Stimulated activated naive B cell treated with anti-CD40 and anti-IgM and Interleukin-4, amounts not matched to agents 10 μg/mL and 1 μg/mL and 100 μg/mL, for 72 hours (primary cell): ENCODE data around the gene CAMTA1.

Experiments
- ATAC-seq, 2 donors: fragments of 150-1000 bp; cut with Tn5 transposase; replicated peaks; 2 replicates each; pipeline ENCODE4 v1.10.0; 2021; ENCODE audit warnings: moderate library complexity in 1 of 2
- DNase-seq: peaks from one replicate; pipeline ENCODE4 v3.0.0; 2021
- H3K27ac Mint-ChIP-seq: one replicate; pipeline ENCODE4 v1.8.0; 2022; ENCODE audit warnings: mild to moderate bottlenecking, mixed read lengths
- H3K27me3 Mint-ChIP-seq, 2 donors: one replicate each; pipeline ENCODE4 v1.8.0; 2022; ENCODE audit warnings: mixed read lengths in 2 of 2
- H3K36me3 Mint-ChIP-seq, 2 donors: one replicate each; pipeline ENCODE4 v1.8.0; 2022; ENCODE audit warnings: mixed read lengths in 2 of 2, mild to moderate bottlenecking in 1 of 2
- H3K4me1 Mint-ChIP-seq, 2 donors: one replicate each; pipeline ENCODE4 v1.8.0; 2022; ENCODE audit warnings: mixed read lengths in 2 of 2, mild to moderate bottlenecking in 1 of 2
- H3K4me3 Mint-ChIP-seq, 2 donors: one replicate each; pipeline ENCODE4 v1.8.0; 2022; ENCODE audit warnings: mild to moderate bottlenecking in 2 of 2, mixed read lengths in 2 of 2, moderate library complexity in 1 of 2
- H3K9me3 Mint-ChIP-seq, 2 donors: one replicate each; pipeline ENCODE4 v1.8.0; 2022; ENCODE audit warnings: mixed read lengths in 2 of 2, mild to moderate bottlenecking in 1 of 2

CAMTA1 gene

DNA sequence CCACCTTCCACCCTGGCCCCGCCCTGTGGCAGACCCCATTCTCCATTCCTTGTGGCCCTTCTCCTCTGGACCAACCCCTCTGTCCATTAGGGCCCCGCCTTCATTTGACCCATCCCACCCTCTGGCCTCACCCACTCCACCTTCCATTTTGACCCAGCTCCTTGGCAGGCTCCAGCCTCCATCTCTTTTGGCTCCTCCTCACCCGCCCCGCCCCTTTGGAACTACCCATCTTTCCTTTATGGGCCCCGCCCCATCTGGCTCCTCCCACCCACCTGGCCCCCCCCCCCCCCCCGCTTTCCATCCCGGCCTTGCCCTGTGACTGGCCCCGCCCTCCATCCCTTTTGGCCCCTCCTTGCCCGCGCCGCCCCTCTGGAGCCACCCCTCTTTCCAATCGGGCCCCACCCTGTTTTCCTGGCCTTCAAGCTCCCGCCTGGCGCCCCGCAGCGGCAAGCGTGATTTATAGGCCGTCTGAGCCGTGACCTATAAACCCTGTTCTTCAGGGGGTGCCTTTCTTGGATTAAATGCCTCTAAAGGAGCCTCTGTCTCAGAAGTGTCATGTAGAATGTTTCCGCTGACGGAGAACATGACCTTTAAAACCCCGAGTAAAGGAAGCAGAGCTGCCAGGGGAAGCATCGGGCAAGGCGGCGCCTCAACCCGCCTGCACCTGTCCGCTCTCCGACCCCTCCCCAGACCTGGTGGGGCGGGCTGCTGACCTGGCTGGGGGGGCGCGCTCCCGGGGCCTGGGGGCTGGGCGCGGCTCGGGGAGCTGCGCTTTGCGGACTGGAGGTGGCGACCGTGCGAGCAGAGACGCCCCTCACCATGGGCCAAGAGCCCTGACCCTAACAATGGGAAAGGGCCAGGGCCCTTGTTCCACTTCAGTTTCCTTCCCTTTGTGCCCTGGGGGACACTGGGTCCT lies 178.0 kb downstream of the CAMTA1 start:
- peaks cover 0 to 4% of the 10 kb centered on the region in 2 donors for H3K9me3 Mint-ChIP-seq
- H3K4me1 Mint-ChIP-seq: peaks cover 19 to 40% of the 10 kb centered on the region in 2 donors
- H3K27ac Mint-ChIP-seq: peak overlapping the region; percentile 87
- peaks cover 2 to 7% of the 10 kb centered on the region in 2 donors for H3K36me3 Mint-ChIP-seq
- ATAC-seq (peak; percentile 71 to 72), DNase-seq (peak; percentile 71)
- H3K27me3 Mint-ChIP-seq: peaks cover 73 to 90% of the 10 kb centered on the region in 2 donors
- peak overlapping the region; percentile 79 to 94 for H3K4me3 Mint-ChIP-seq

DNA sequence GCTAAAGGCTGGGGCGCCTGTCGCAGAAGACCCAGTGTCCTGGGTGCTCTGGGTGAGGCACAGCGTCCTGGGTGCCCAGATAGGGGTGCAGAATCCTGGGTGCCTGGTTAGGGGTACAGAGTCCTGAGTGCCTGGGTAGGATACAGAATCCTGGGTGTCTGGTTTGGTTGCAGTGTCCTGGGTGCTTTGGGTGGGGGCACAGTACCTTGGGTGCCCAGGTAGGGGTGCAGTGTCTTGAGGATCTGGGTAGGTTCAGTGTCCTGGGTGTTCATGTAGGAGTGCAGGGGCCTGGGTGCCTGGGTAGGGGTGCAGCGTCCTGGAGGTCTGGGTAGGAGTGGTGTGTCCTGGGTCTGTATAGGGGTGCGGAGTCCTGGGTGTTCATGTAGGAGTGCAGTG lies 178.7 kb downstream of the CAMTA1 start:
- Mint-ChIP-seq H3K9me3 (peaks cover 0 to 4% of the 10 kb centered on the region in 2 donors), H3K4me1 (peaks cover 21 to 47% of the 10 kb centered on the region in 2 donors), H3K27me3 (peaks cover 80 to 96% of the 10 kb centered on the region in 2 donors), H3K27ac (no peak overlapping the region), H3K36me3 (peaks cover 2 to 7% of the 10 kb centered on the region in 2 donors), H3K4me3 (peak overlapping the region; percentile 17 to 94)
- DNase-seq: no peak
- ATAC-seq: no peak

DNA sequence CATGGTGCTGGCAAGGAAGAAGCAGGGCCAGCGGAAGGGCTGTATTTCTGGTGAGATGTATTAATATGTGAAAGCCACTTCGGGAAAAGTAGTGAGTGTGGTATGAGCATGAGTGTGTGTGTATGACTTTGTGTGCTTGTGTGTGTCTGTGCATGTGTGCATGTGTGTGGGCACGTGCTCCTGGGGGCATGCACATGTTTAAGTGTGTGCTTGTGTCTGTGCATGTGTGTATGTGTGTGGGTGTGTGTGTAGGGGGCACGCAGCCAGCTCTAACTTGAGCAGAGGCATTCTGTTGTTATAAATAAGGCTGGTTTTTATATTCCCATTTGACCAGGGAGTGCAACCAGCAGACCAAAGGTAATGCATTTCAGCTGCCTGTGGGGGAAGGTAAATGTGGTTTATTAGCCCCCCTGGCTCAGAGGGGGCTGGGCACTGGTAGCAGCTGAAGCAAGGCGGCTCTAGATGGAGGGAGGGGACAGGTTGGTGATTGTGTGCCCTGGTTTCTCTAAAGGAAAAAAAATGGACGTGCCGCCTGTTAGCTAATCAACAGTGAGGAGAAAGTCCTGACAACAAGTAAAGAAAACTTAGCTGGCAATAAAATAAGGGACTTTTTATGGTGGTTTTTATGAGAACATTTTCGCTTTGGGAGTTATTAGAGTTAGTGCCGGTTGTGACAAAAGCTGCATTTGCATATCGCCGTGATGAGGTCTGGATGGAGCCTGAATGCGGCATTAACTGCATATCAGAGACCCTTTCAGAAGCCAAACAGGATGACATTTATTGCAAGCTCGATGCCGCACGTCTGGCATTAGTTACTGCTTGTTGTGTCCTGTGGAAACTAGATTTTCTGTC lies 180.1 kb downstream of the CAMTA1 start:
- Mint-ChIP-seq H3K27me3 (peaks cover 86 to 93% of the 10 kb centered on the region in 2 donors), H3K36me3 (peaks cover 2 to 7% of the 10 kb centered on the region in 2 donors), H3K27ac (no peak overlapping the region), H3K4me1 (peaks cover 25 to 50% of the 10 kb centered on the region in 2 donors), H3K9me3 (peaks cover 0 to 4% of the 10 kb centered on the region in 2 donors), H3K4me3 (no peak overlapping the region)
- ATAC-seq: no peak
- no peak for DNase-seq

DNA sequence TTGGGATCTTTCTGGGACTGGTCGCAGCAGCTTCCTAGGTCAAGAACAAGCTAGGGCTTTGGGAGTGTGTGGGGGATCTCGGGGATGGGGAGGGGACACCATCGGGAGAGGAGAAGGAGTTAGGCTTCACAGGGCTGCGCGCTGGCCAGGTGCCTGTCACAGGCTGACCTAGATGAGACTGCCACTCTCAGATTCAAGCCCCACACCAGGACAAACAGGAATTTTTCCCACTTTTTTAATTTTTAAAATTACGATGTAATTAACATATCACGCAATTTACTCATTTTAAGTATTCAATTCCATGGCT lies 180.6 kb downstream of the CAMTA1 start:
- Mint-ChIP-seq H3K36me3 (peaks cover 2 to 7% of the 10 kb centered on the region in 2 donors), H3K9me3 (peaks cover 0 to 4% of the 10 kb centered on the region in 2 donors), H3K27ac (no peak overlapping the region), H3K4me1 (peaks cover 25 to 50% of the 10 kb centered on the region in 2 donors), H3K4me3 (no peak overlapping the region), H3K27me3 (peaks cover 83 to 89% of the 10 kb centered on the region in 2 donors)
- no peak for DNase-seq
- ATAC-seq: no peak

DNA sequence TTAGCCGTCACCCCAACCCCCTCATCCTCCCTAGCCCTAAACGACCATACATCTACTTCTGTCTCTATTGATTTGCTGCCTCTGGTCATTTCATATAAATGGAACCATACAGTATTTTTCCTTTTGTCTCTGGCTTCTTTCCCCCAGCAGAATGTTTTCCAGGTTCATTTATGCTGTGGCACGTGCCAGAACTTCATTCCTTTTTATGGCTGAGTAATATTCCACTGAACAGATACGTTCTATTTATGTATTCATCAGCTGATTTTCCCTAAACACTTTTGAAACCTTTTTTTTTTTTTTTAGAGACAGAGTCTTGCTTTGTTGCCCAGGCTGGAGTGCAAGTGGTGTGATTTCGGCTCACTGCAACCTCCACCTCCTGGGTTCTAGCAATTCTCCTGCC lies 181.1 kb downstream of the CAMTA1 start:
- H3K9me3 Mint-ChIP-seq: peaks cover 0 to 4% of the 10 kb centered on the region in 2 donors
- ATAC-seq (no peak), DNase-seq (no peak)
- H3K4me3 Mint-ChIP-seq: no peak overlapping the region
- H3K4me1 Mint-ChIP-seq: peaks cover 25 to 50% of the 10 kb centered on the region in 2 donors
- peaks cover 79 to 84% of the 10 kb centered on the region in 2 donors for H3K27me3 Mint-ChIP-seq
- H3K36me3 Mint-ChIP-seq: peaks cover 2 to 7% of the 10 kb centered on the region in 2 donors
- H3K27ac Mint-ChIP-seq: no peak overlapping the region

DNA sequence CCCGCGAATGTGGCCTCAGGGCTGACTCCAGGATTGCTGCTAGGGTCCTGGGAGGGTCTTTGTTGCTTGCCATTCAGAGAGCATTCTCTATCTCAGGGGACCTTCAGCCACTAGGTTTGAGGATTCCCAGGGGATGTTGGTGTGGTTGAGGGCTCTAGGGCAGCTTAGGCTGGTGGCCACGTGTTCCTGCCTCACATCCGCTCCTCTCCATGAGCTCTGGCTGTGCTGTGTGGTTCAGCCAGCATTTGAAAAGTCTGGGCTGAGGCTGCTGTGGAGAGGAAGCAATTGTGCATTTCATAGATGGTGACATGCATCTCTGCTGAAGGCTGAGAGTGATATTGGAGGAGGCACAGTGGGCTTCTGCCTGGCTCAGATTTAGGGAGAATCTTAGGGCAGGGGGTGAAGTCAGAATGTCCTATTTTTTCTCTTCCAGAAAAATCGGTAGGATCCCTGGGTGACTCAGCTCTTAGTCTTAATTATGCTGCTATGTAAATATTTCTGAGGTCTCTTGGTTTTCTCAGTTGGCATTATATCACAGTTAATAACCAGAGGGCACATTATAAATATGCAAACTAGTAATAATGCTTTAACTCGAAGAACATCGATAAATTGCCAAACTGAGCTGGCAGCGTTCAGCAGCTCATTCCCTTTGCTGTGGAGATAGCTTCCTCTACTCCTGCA lies 182.3 kb downstream of the CAMTA1 start:
- H3K27me3 Mint-ChIP-seq: peaks cover 74 to 76% of the 10 kb centered on the region in 2 donors
- ATAC-seq (peak; percentile 30 to 36), DNase-seq (peak; percentile 18)
- no peak overlapping the region for H3K27ac Mint-ChIP-seq
- peaks cover 24 to 41% of the 10 kb centered on the region in 2 donors for H3K4me1 Mint-ChIP-seq
- H3K4me3 Mint-ChIP-seq: no peak overlapping the region
- H3K36me3 Mint-ChIP-seq: peaks cover 2 to 7% of the 10 kb centered on the region in 2 donors
- H3K9me3 Mint-ChIP-seq: peaks cover 0 to 4% of the 10 kb centered on the region in 2 donors

DNA sequence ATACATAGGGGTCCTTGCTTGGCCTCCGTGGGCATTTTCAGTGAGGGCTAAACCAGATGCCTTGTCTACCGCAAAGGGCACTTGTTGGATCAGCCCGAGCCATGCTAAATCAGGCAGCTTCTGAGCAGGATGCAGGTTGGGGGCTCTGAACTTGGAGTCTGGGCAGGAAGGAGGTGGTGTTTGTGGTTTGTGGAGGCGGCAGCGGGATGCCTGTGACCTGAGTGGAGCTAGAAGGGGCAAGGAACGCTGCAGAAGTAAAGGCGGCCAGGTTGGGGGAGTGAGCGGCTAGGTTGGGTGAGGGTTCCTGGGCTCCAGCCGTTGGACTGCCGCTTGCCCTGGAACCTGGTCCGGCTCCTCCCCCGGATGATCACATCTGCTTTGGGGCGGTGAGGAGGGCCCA lies 183.9 kb downstream of the CAMTA1 start:
- no peak overlapping the region for H3K4me3 Mint-ChIP-seq

DNA sequence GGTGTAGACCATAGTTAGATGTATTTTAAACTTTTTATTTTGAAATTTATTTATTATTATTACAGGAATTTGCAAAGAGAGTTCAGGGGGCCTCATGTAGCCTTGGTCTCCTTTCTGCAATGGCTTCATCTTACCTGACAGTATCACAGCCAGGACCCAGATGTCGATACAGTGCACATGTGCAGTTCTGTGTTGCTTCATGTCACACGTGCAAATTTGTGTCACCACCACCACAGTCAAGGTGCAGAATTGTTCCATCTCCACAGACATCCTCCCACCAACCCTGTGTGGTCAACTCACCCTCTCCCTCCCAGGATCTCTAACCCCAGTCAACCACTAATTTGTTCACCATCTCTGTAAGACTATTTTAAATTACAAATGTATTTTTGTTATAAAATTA lies 184.5 kb downstream of the CAMTA1 start:
- ATAC-seq: no peak
- Mint-ChIP-seq H3K4me3 (no peak overlapping the region), H3K27ac (no peak overlapping the region), H3K9me3 (peaks cover 0 to 1% of the 10 kb centered on the region in 2 donors), H3K27me3 (peaks cover 58 to 60% of the 10 kb centered on the region in 2 donors), H3K4me1 (peaks cover 11 to 25% of the 10 kb centered on the region in 2 donors), H3K36me3 (no peaks in the 10 kb centered on the region)
- no peak for DNase-seq

More for the DNA sequence above, 183.9 kb downstream of the CAMTA1 start:
- Mint-ChIP-seq H3K4me1 (peaks cover 12 to 26% of the 10 kb centered on the region in 2 donors), H3K27me3 (peaks cover 63 to 67% of the 10 kb centered on the region in 2 donors), H3K27ac (no peak overlapping the region), H3K36me3 (no peaks in the 10 kb centered on the region), H3K9me3 (peaks cover 0 to 1% of the 10 kb centered on the region in 2 donors)
- no peak for DNase-seq
- no peak for ATAC-seq

DNA sequence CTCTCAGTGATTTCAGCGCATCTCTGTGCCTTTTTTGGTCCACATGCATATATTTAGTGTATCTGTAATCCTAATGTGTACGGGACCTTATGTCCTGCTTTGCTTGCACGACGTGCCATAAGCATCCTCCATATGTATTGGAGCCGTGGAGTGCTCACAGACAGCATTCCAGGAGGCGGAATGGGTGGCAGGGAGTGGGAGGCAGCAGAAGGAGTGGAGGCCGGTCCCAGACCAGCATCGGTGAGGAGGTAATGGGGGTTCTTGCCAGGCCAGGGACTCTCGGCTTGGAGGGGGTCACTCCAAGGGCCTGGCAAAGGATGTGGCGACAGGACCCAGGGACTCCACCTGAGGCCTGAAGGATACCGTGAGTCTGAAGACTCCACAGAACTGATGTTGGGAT lies 185.0 kb downstream of the CAMTA1 start:
- ATAC-seq: no peak
- H3K27ac Mint-ChIP-seq: no peak overlapping the region
- DNase-seq: no peak
- H3K4me3 Mint-ChIP-seq: no peak overlapping the region
- peaks cover 53 to 55% of the 10 kb centered on the region in 2 donors for H3K27me3 Mint-ChIP-seq
- no peaks in the 10 kb centered on the region for H3K36me3 Mint-ChIP-seq
- peaks cover 0 to 1% of the 10 kb centered on the region in 2 donors for H3K9me3 Mint-ChIP-seq
- H3K4me1 Mint-ChIP-seq: peaks cover 11 to 25% of the 10 kb centered on the region in 2 donors

DNA sequence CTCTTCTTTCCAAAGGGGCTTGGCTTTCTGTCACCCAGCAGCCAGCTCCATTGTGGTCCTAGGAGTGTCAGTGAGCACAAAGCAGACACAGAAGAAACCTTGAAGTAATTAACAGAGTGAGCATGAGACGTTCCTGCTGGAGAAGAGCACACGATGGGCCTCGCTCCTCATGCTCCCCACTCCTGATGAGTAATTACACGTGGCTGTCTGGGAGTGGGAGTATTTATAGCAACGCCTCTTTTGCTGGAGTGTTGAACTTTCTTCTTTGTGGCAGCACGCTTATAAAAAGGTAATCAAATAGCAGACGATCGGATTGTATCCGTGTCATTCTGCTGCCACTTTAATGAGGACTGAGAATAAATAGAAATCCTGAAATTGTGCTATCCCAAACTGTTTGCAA lies 185.8 kb downstream of the CAMTA1 start:
- no peak overlapping the region for H3K27ac Mint-ChIP-seq

DNA sequence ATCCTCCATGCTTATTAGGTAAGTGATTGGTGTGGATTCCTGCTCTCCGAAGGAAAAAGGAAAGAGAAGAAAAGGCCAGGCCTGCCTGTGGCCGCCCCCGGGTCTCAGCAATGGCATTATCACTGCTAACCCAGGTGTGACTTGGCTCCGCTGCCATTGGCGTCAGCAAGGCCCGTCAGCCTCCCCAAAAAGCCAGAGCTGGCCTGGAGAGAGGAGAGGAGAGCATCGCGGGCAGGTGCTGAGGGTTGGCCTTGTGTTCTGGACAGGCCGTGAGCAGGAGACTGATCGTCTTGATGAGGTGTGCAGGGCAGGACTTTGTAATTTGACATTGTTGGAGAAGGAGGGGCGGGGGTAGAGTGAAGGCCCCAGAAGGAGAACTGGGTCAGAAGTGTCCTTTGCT lies 186.4 kb downstream of the CAMTA1 start:
- Mint-ChIP-seq H3K27ac (no peak overlapping the region), H3K4me1 (peaks cover 11 to 25% of the 10 kb centered on the region in 2 donors), H3K27me3 (peaks cover 50 to 52% of the 10 kb centered on the region in 2 donors), H3K36me3 (peaks cover 6 to 8% of the 10 kb centered on the region in 2 donors), H3K9me3 (peaks cover 5 to 9% of the 10 kb centered on the region in 2 donors), H3K4me3 (no peak overlapping the region)
- ATAC-seq: no peak
- no peak for DNase-seq

More for the DNA sequence above, 185.8 kb downstream of the CAMTA1 start:
- Mint-ChIP-seq H3K36me3 (peaks cover 1 to 4% of the 10 kb centered on the region in 2 donors), H3K4me1 (peaks cover 11 to 25% of the 10 kb centered on the region in 2 donors), H3K9me3 (peaks cover 2 to 4% of the 10 kb centered on the region in 2 donors), H3K4me3 (no peak overlapping the region), H3K27me3 (peaks cover 48 to 50% of the 10 kb centered on the region in 2 donors)
- DNase-seq (no peak), ATAC-seq (no peak)

DNA sequence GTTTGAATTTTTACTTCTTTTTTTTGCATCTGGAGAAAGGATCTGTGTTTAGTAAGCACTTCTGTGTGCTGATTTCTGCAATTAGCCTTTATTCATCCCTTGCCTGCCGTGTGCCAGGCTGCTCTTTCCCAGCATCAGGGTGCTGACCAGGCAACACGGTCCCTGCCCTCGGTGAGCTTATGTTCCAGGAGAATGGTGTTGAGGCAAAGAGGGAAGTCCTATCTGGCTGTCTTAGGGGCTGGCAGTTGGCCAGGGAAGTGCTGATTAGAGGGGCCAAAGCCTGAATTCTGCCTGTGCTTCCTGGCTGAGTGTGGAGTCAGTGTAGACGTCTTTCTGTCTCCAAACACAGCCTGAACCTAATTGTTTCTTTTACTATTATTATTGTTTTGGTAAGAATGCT lies 187.1 kb downstream of the CAMTA1 start:
- peaks cover 6 to 8% of the 10 kb centered on the region in 2 donors for H3K36me3 Mint-ChIP-seq
- H3K27me3 Mint-ChIP-seq: peaks cover 45 to 49% of the 10 kb centered on the region in 2 donors
- DNase-seq (no peak), ATAC-seq (no peak)
- peaks cover 8 to 19% of the 10 kb centered on the region in 2 donors for H3K4me1 Mint-ChIP-seq
- no peak overlapping the region for H3K27ac Mint-ChIP-seq
- H3K9me3 Mint-ChIP-seq: peaks cover 5 to 9% of the 10 kb centered on the region in 2 donors
- no peak overlapping the region for H3K4me3 Mint-ChIP-seq

DNA sequence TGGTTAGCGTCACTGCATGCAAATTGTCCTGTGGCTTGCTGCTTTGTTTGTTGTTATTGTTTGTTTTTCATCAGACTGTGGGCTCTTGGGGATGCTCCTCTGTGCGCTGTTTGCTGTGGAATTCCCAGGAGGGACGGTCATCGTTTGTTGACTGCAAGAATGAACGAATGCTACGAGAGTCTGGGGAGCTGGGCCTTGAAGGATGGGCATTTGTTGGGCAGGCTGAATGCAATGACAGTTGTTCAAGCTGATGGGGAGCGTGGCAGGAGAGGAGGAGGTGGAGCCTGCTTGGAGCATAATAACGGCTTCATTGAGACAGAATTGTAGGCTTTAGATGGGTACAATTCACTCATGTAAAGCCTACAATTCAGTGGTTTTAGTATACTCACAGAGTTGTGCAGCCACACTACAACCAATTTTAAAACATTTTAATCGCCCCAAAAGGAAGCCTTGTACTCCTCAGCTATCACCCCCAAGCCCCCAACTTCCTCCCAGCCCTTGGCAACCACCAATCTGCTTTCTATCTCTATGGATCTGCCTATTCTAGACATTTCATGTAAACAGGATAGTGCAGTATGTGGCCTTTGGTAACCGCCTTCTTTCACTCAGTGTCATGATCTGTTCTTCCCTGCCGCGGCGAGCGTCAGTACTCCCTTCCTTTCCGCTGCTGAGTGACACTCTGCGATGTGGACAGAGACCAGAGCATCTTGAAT lies 190.2 kb downstream of the CAMTA1 start:
- Mint-ChIP-seq H3K9me3 (peaks cover 5 to 14% of the 10 kb centered on the region in 2 donors), H3K4me3 (no peak overlapping the region), H3K4me1 (no peaks in the 10 kb centered on the region), H3K27me3 (peaks cover 21 to 27% of the 10 kb centered on the region in 2 donors), H3K36me3 (peaks cover 6 to 11% of the 10 kb centered on the region in 2 donors), H3K27ac (no peak overlapping the region)
- ATAC-seq (no peak), DNase-seq (no peak)
